Panc1 (cell line): ENCODE data around the gene SOBP. TPM values are rescaled to one million over a fixed set of nuclear protein-coding genes. Genes with fewer than 3 reads are reported as not detected.

ENCODE experiments used
- ATAC-seq: fragments of 200-7000 bp; cut with Tn5 transposase; 2 replicates; pipeline ENCODE4 v1.9.1; 2020; ENCODE audit warnings: mild to moderate bottlenecking, moderate library complexity
- BruUV-seq: library from RNA; stranded (reverse); fragments of 400-500 nt; replicated peaks from 2 replicates; lab custom pipeline; 2021; lab: Mats Ljungman, UMichigan
- CTCF ChIA-PET: fragments of 300-600 bp; sonication (Branson Sonifier 250); formaldehyde crosslinking; loops from one replicate; lab custom pipeline; 2022; ENCODE audit warnings: antibody characterized with exemption; lab: Charles Lee
- POLR2A ChIA-PET: fragments of 300-600 bp; sonication (Branson Sonifier 250); formaldehyde crosslinking; loops from one replicate; lab custom pipeline; 2022; ENCODE audit warnings: antibody characterized with exemption; lab: Charles Lee
- DNase-seq: peaks from one replicate; pipeline ENCODE4 v3.0.0-alpha.2; 2010; ENCODE audit warnings: low read depth, low spot score
- H3K27ac ChIP-seq: 2 replicates; pipeline ENCODE4 v1.5.1; 2011; ENCODE audit warnings: mild to moderate bottlenecking, low read length, inconsistent platforms
- H3K27me3 ChIP-seq: fragments of 200-500 bp; sonication (Bioruptor generic); 2 replicates; pipeline ENCODE4 v1.6.0; 2014; ENCODE audit warnings: low read length, inconsistent platforms; ENCODE audit not compliant: control insufficient read depth, insufficient read depth
- H3K36me3 ChIP-seq: fragments of 200-500 bp; sonication (Bioruptor generic); 2 replicates; pipeline ENCODE4 v1.5.1; 2014; ENCODE audit warnings: inconsistent platforms, mild to moderate bottlenecking, low read length, moderate library complexity; ENCODE audit not compliant: control insufficient read depth, insufficient read depth
- H3K4me1 ChIP-seq: 2 replicates; pipeline ENCODE4 v1.5.1; 2011; ENCODE audit warnings: inconsistent platforms, mild to moderate bottlenecking, low read length, moderate library complexity; ENCODE audit not compliant: control insufficient read depth, insufficient read depth
- H3K4me3 ChIP-seq, 2 experiments: 2 replicates each; pipeline ENCODE4 v1.5.1; 2011 to 2012; ENCODE audit warnings: low read depth in 2 of 2, low read length in 2 of 2, mild to moderate bottlenecking in 2 of 2, inconsistent platforms in 1 of 2, moderate library complexity in 1 of 2
- H3K9me3 ChIP-seq: fragments of 200-500 bp; sonication (Bioruptor generic); 2 replicates; pipeline ENCODE4 v1.5.1; 2014; ENCODE audit warnings: low read depth, mild to moderate bottlenecking, inconsistent platforms, low read length, moderate library complexity; ENCODE audit not compliant: control insufficient read depth, insufficient read depth
- POLR2AphosphoS5 ChIP-seq: IDR thresholded peaks from 2 replicates; pipeline ENCODE4 v1.6.1; 2012; ENCODE audit warnings: mild to moderate bottlenecking, low read depth, low read length, moderate library complexity
- REST ChIP-seq, 2 experiments: IDR thresholded peaks; 2 replicates each; pipeline ENCODE4 v1.6.1; 2011 to 2012; ENCODE audit warnings: low read depth in 2 of 2, control low read depth in 1 of 2, low read length in 1 of 2, mild to moderate bottlenecking in 1 of 2, moderate library complexity in 1 of 2; ENCODE audit not compliant: insufficient read depth in 1 of 2
- SIN3A ChIP-seq: IDR thresholded peaks from 2 replicates; pipeline ENCODE4 v1.6.1; 2012; ENCODE audit warnings: low read depth, mild to moderate bottlenecking, low read length, moderate library complexity, borderline replicate concordance; ENCODE audit not compliant: insufficient read depth
- TCF7L2 ChIP-seq: IDR thresholded peaks from 2 replicates; pipeline ENCODE4 v1.6.1; 2011; ENCODE audit warnings: mild to moderate bottlenecking, low read depth, low read length, inconsistent platforms
- in situ Hi-C: cut with HindIII; loops from 2 replicates; pipeline ENCODE4 v1.10.0; 2016; ENCODE audit warnings: low sequenced_read_pairs, low pct_unique_long_range_greater_than_20kb
- intact Hi-C: fragments of 100-400 bp; cut with micrococcal nuclease; formaldehyde crosslinking; loops from one replicate; pipeline ENCODE4 v1.10.0; 2022; ENCODE audit not compliant: unreplicated experiment
- total RNA-seq: library from RNA; stranded (reverse); gene quantifications from one replicate; pipeline ENCODE4 v1.2.1, GENCODE V29; 2021; ENCODE audit not compliant: unreplicated experiment
- TF ChIP-seq, protein P1 (sequence below): fragments of 450-650 bp; IDR thresholded peaks from 2 replicates; pipeline ENCODE4 v1.5.1; 2017; ENCODE audit warnings: mild to moderate bottlenecking

The SOBP gene
- total RNA-seq, 1 experiment from 2014 or later, result 9.0 TPM

DNA sequence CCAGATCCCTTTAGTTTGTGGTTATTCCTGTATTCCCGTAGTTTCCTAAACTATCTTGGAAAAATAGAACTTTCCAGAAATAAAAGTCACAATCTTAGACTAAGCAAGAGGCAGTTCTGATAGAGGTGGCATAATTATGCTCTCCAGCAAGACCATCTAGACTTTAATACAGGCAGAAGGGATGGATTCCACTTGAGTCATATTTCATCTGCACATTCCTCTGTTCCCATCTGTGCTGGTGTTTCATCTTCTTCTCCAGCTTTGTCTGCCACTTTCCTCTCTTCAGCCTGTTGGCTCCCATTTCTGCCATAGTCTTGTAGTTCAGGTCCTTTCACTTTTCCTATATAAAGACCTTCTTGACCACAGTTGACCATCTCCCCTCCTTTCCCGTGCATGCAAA, 102.9 kb downstream of the SOBP start:
- in situ Hi-C loops, result no loop called here
- ChIA-PET POLR2A (no interaction called here), CTCF (no interaction called here)
- Histone ChIP-seq H3K27me3 (no peaks in the 10 kb centered on the region), H3K4me3 (no peak overlapping the region), H3K27ac (no peak overlapping the region), H3K4me1 (no peaks in the 10 kb centered on the region), H3K9me3 (no peaks in the 10 kb centered on the region), H3K36me3 (no peaks in the 10 kb centered on the region)
- DNase-seq (no peak), ATAC-seq (no peak)
- no TSS peak for BruUV-seq
- intact Hi-C loops, result no loop called here
- TF ChIP-seq, protein P1, sequence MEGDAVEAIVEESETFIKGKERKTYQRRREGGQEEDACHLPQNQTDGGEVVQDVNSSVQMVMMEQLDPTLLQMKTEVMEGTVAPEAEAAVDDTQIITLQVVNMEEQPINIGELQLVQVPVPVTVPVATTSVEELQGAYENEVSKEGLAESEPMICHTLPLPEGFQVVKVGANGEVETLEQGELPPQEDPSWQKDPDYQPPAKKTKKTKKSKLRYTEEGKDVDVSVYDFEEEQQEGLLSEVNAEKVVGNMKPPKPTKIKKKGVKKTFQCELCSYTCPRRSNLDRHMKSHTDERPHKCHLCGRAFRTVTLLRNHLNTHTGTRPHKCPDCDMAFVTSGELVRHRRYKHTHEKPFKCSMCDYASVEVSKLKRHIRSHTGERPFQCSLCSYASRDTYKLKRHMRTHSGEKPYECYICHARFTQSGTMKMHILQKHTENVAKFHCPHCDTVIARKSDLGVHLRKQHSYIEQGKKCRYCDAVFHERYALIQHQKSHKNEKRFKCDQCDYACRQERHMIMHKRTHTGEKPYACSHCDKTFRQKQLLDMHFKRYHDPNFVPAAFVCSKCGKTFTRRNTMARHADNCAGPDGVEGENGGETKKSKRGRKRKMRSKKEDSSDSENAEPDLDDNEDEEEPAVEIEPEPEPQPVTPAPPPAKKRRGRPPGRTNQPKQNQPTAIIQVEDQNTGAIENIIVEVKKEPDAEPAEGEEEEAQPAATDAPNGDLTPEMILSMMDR, result no peak
- TF ChIP-seq TCF7L2 (no peak), SIN3A (no peak), REST (IDR thresholded peaks at IDR 0.05; ENCODE audit: insufficient read depth in 1 of 2, low read depth in 2 of 2, low read length in 1 of 2) (no peak)

DNA sequence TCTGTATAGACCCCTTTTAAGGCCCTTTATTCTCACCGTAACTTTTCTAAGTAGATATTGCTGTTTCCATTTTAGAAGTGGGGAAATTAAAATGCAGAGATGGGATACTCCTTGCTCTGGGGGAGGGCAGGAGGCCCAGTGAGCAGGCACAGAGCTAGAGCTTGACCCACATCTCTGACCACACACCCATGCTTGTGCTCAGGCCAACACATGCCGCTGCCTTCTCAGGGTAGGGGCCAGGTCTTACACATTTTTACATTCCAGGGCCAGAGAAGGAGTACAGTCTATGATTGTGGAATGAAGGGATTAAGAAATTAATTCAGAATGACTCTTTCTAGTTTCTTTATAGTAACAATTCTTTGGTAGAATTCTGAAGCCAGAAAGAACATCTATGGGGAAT, 104.8 kb downstream of the SOBP start:
- Histone ChIP-seq H3K27me3 (0 out of 2 replicates have a peak, but pooled peaks cover 3% of the 10 kb centered on the region), H3K4me1 (peaks cover 6% of the 10 kb centered on the region; the same call in 1 of the 2 replicates), H3K27ac (no peak overlapping the region), H3K4me3 (no peak overlapping the region), H3K9me3 (no peaks in the 10 kb centered on the region), H3K36me3 (no peaks in the 10 kb centered on the region)
- in situ Hi-C loops, result no loop called here
- DNase-seq, result no peak
- intact Hi-C loops, result no loop called here
- CTCF ChIA-PET, result no interaction called here
- no TSS peak for BruUV-seq
- POLR2A ChIA-PET, result no interaction called here
- ATAC-seq, result no peak
- TF ChIP-seq POLR2AphosphoS5 (no peak), REST (IDR thresholded peaks at IDR 0.05; ENCODE audit: insufficient read depth in 1 of 2, low read depth in 2 of 2, low read length in 1 of 2) (no peak), SIN3A (no peak), TCF7L2 (no peak)
- TF ChIP-seq, protein P1, result no peak
